AG09309 (cell line): ENCODE data around the gene HOXB9.

ENCODE experiments used
- DNase-seq: peaks from one replicate; pipeline ENCODE4 v3.0.0-alpha.2; 2010; ENCODE audit warnings: low read depth
- H3K4me3 ChIP-seq: 2 replicates; pipeline ENCODE4 v1.5.1; 2011; ENCODE audit warnings: mild to moderate bottlenecking, low read depth, low read length, moderate library complexity; ENCODE audit not compliant: control insufficient read depth
- CTCF ChIP-seq: IDR thresholded peaks from 2 replicates; pipeline ENCODE4 v1.5.1; 2011; ENCODE audit warnings: mild to moderate bottlenecking, low read depth, low read length, inconsistent platforms; ENCODE audit not compliant: insufficient read depth, control insufficient read depth; ENCODE audit errors: missing control alignments

The HOXB9 gene

GRCh38 chr17:48632579-48633265 is 6.6 kb upstream of the HOXB9 start:
- no peak overlapping the region for H3K4me3 ChIP-seq
- DNase-seq: no peak
- no peak for TF ChIP-seq CTCF

- no peak for DNase-seq
- no peak overlapping the region for H3K4me3 ChIP-seq
- TF ChIP-seq CTCF: no peak
These were observed 5.8 kb upstream of the HOXB9 start for GRCh38 chr17:48631693-48632578.

GRCh38 chr17:48630925-48631692 is 5.0 kb upstream of the HOXB9 start:
- TF ChIP-seq CTCF: no peak
- no peak for DNase-seq
- H3K4me3 ChIP-seq: no peak overlapping the region

GRCh38 chr17:48630009-48630924 is 4.1 kb upstream of the HOXB9 start:
- H3K4me3 ChIP-seq: no peak overlapping the region
- no peak for TF ChIP-seq CTCF
- DNase-seq: no peak

- no peak for TF ChIP-seq CTCF
- no peak for DNase-seq
- no peak overlapping the region for H3K4me3 ChIP-seq
These were observed 3.2 kb upstream of the HOXB9 start for GRCh38 chr17:48629411-48629759.
